K562 (cell line): ENCODE data around the gene PPP3R2. TPM values are rescaled to one million over a fixed set of nuclear protein-coding genes. Genes with fewer than 3 reads are reported as not detected.

Source experiments
- ATAC-seq: fragments of 200-7000 bp; cut with Tn5 transposase; 3 replicates; pipeline ENCODE4 v1.9.1; 2020; ENCODE audit warnings: moderate library complexity
- BruUV-seq: library from RNA; stranded (reverse); fragments of 400-500 nt; replicated peaks from 2 replicates; lab custom pipeline; 2021; lab: Mats Ljungman, UMichigan
- CTCF ChIA-PET: fragments of 300-600 bp; formaldehyde crosslinking; extraction: SDS; loops from one replicate; lab custom pipeline; 2021; ENCODE audit warnings: low intra/inter-chr PET ratio; lab: Yijun Ruan, JAX
- POLR2A ChIA-PET: fragments of 300-600, 350-650 bp; sonication (Branson Sonifier 250); formaldehyde crosslinking; extraction: SDS; loops from one replicate; lab custom pipeline; 2021; ENCODE audit warnings: antibody characterized with exemption, inconsistent platforms; lab: Yijun Ruan, JAX
- DNase-seq, 4 experiments: peaks; one replicate each; pipeline versions ENCODE4 v3.0.0 to v3.0.0-alpha.2; 2011 to 2018; ENCODE audit warnings: low spot score in 3 of 4, mixed read lengths in 3 of 4; ENCODE audit errors: extremely low read depth in 1 of 4
- FAIRE-seq: peaks from 2 replicates; lab custom pipeline; 2011; peaks lifted over from hg19 to GRCh38; lab: Jason Lieb, UNC
- H2AFZ ChIP-seq: 2 replicates; pipeline ENCODE4 v1.6.0; 2011; ENCODE audit warnings: low read depth, low read length, control low read depth, inconsistent platforms
- H3K27ac ChIP-seq: fragments of 200-600 bp; 3 replicates; pipeline ENCODE4 v1.8.0; 2011; ENCODE audit warnings: low read depth, mild to moderate bottlenecking, control low read depth, inconsistent platforms, low read length, moderate library complexity, mixed read lengths; ENCODE audit errors: extremely low read depth
- H3K27me3 ChIP-seq, 2 experiments: fragments of 300-600 bp in 1 of 2; 2 replicates in 1 of 2; 3 replicates in 1 of 2; pipeline versions ENCODE4 v1.6.0 to v1.8.0; 2011; ENCODE audit warnings: inconsistent platforms in 2 of 2, low read length in 2 of 2, mild to moderate bottlenecking in 1 of 2, mixed read lengths in 1 of 2, moderate library complexity in 1 of 2; ENCODE audit not compliant: control insufficient read depth in 2 of 2, insufficient read depth in 2 of 2
- H3K36me3 ChIP-seq: fragments of 300-600 bp; 3 replicates; pipeline ENCODE4 v1.8.0; 2011; ENCODE audit warnings: mild to moderate bottlenecking, low read length, inconsistent platforms; ENCODE audit not compliant: control insufficient read depth, insufficient read depth
- H3K4me1 ChIP-seq, 2 experiments: fragments of 200-600 bp in 1 of 2; replicated peaks in 1 of 2; 2 replicates in 1 of 2; 3 replicates in 1 of 2; pipeline versions ENCODE4 v1.5.1 to v1.8.0; 2011; ENCODE audit warnings: inconsistent platforms in 2 of 2, low read length in 2 of 2, mild to moderate bottlenecking in 1 of 2, mixed read lengths in 1 of 2, moderate library complexity in 1 of 2; ENCODE audit not compliant: control insufficient read depth in 2 of 2, insufficient read depth in 2 of 2
- H3K4me2 ChIP-seq: 2 replicates; pipeline ENCODE4 v1.6.1; 2011; ENCODE audit warnings: low read length, control low read depth, inconsistent platforms, mixed read lengths; ENCODE audit not compliant: insufficient read depth
- H3K4me3 ChIP-seq: fragments of 200-600 bp; sonication (generic), shearing (Covaris generic); 2 replicates; pipeline ENCODE4 v1.5.1; 2016; ENCODE audit warnings: control low read depth, inconsistent platforms
- H3K79me2 ChIP-seq: fragments of 200-600 bp; 3 replicates; pipeline ENCODE4 v1.8.0; 2011; ENCODE audit warnings: low read length, inconsistent platforms; ENCODE audit not compliant: control insufficient read depth, insufficient read depth
- H3K9ac ChIP-seq, 2 experiments: 2 replicates each; pipeline versions ENCODE4 v1.6.0 to v1.6.1; 2011; ENCODE audit warnings: low read depth in 2 of 2, low read length in 2 of 2, control low read depth in 1 of 2, inconsistent platforms in 1 of 2, mild to moderate bottlenecking in 1 of 2, mixed read lengths in 1 of 2; ENCODE audit not compliant: insufficient read depth in 1 of 2
- H3K9me1 ChIP-seq: one replicate; pipeline ENCODE4 v1.6.0; 2011; ENCODE audit warnings: inconsistent platforms, mild to moderate bottlenecking, low read length, moderate library complexity; ENCODE audit not compliant: control insufficient read depth, insufficient read depth
- H3K9me3 ChIP-seq: replicated peaks from 2 replicates; pipeline ENCODE4 v1.5.1; 2011; ENCODE audit warnings: low read depth, low read length, inconsistent platforms; ENCODE audit not compliant: control insufficient read depth, insufficient read depth
- H4K20me1 ChIP-seq: replicated peaks from 2 replicates; pipeline ENCODE4 v1.6.1; 2011; ENCODE audit warnings: low read length, inconsistent platforms, mixed read lengths; ENCODE audit not compliant: control insufficient read depth, insufficient read depth
- BCLAF1 ChIP-seq, 2 experiments: fragments of 450-650 bp in 1 of 2; IDR thresholded peaks; 2 replicates each; pipeline ENCODE4 v1.6.1; 2011 to 2017; ENCODE audit warnings: low read depth in 2 of 2, antibody characterized with exemption in 1 of 2, borderline replicate concordance in 1 of 2, low read length in 1 of 2, mild to moderate bottlenecking in 1 of 2, mixed read lengths in 1 of 2; ENCODE audit not compliant: control insufficient read depth in 1 of 2
- ILF3 ChIP-seq: fragments of 450-650 bp; IDR thresholded peaks from 2 replicates; pipeline ENCODE4 v1.6.1; 2018; ENCODE audit warnings: antibody characterized with exemption, mild to moderate bottlenecking, moderate library complexity, borderline replicate concordance
- KAT2B ChIP-seq: IDR thresholded peaks from one replicate; pipeline ENCODE4 v1.6.1; 2012; ENCODE audit warnings: low read depth, mild to moderate bottlenecking, control low read depth, inconsistent platforms, low read length, moderate library complexity
- KAT7 ChIP-seq: sonication (generic); formaldehyde crosslinking; IDR thresholded peaks from 2 replicates; pipeline ENCODE4 v1.8.0; 2022; ENCODE audit warnings: missing genetic modification reagents, mild to moderate bottlenecking, borderline replicate concordance
- MXI1 ChIP-seq: IDR thresholded peaks from 2 replicates; pipeline ENCODE4 v1.6.1; 2011; ENCODE audit warnings: low read depth, mild to moderate bottlenecking, improper control_type of control experiment, low read length
- NCOR1 ChIP-seq: fragments of 450-650 bp; IDR thresholded peaks from 2 replicates; pipeline ENCODE4 v1.6.1; 2016; ENCODE audit warnings: mild to moderate bottlenecking, moderate library complexity
- NR4A1 ChIP-seq, 2 experiments: fragments of 250-450 bp in 1 of 2; fragments of 450-650 bp in 1 of 2; sonication (Bioruptor Pico) in 1 of 2; IDR thresholded peaks; 2 replicates each; pipeline versions ENCODE4 v1.4.0 to v1.6.1; 2016 to 2020; ENCODE audit warnings: mild to moderate bottlenecking in 2 of 2, missing compliant biosample characterization in 1 of 2, missing genetic modification characterization in 1 of 2, moderate library complexity in 1 of 2
- RBBP5 ChIP-seq: fragments of 200-600 bp; sonication (generic); IDR thresholded peaks from 2 replicates; pipeline ENCODE4 v1.6.1; 2012; ENCODE audit warnings: borderline replicate concordance, mild to moderate bottlenecking, low read length, control low read depth, inconsistent platforms; ENCODE audit not compliant: insufficient read depth, poor library complexity, severe bottlenecking
- RBFOX2 ChIP-seq: fragments of 200-400 bp; formaldehyde crosslinking; IDR thresholded peaks from 2 replicates; pipeline ENCODE4 v1.6.1; 2017; ENCODE audit warnings: low read depth, mild to moderate bottlenecking, low read length, moderate library complexity
- SREBF2 ChIP-seq: sonication (generic); formaldehyde crosslinking; IDR thresholded peaks from 2 replicates; pipeline ENCODE4 v1.4.0; 2020; ENCODE audit warnings: mild to moderate bottlenecking, missing genetic modification reagents
- TSHZ1 ChIP-seq: fragments of 250-450 bp; sonication (Bioruptor Pico); IDR thresholded peaks from 2 replicates; pipeline ENCODE4 v1.4.0; 2020; ENCODE audit warnings: mild to moderate bottlenecking, moderate library complexity
- ZBTB7A ChIP-seq: IDR thresholded peaks from 2 replicates; pipeline ENCODE4 v1.6.1; 2011; ENCODE audit warnings: low read depth, mild to moderate bottlenecking, low read length, moderate library complexity, borderline replicate concordance; ENCODE audit not compliant: control insufficient read depth
- WGBS: fragments of 100-300 bp; shearing (Covaris generic); methylation state at CpG from one replicate; pipeline ENCODE4 v1.1.6; 2016; ENCODE audit warnings: low coverage, mixed read lengths; ENCODE audit not compliant: insufficient coverage; ENCODE audit errors: missing lambda C conversion rate; 5-methylcytosine and 5-hydroxymethylcytosine counted together
- in situ Hi-C: fragments of 300-500 bp; cut with MboI; formaldehyde crosslinking; loops from 4 replicates; pipeline ENCODE4 v1.15.0; 2018; ENCODE audit warnings: inconsistent platforms, mixed read lengths
- intact Hi-C: fragments of 100-400 bp; cut with micrococcal nuclease; formaldehyde crosslinking; loops from 2 replicates; pipeline ENCODE4 v1.14.2; 2022
- polyA plus RNA-seq, 8 experiments: library from polyadenylated mRNA; depleted of rRNA in 4 of 8; stranded (reverse) in 5 of 8; unstranded in 3 of 8; fragments of >200 nt; fragmentation: Nextera tagmentation in 2 of 8; fragmentation: Illumina TruSeq in 1 of 8; extraction: Ambion mirVana in 2 of 8; extraction: Trizol in 1 of 8; gene quantifications; 2 replicates each; pipeline versions ENCODE4 v1.2.1 to v1.2.3, GENCODE V29; 2011 to 2014; ENCODE audit warnings: inconsistent platforms in 1 of 8, missing spikeins in 1 of 8
- total RNA-seq, 7 experiments: library from RNA; depleted of rRNA in 6 of 7; stranded (reverse); fragments of >200 nt in 6 of 7; fragmentation: Illumina TruSeq in 2 of 7; extraction: Trizol in 2 of 7; gene quantifications; 2 replicates each; pipeline versions ENCODE4 v1.2.1 to v1.2.3, GENCODE V29; 2011 to 2021; ENCODE audit warnings: low replicate concordance in 1 of 7
- TF ChIP-seq, protein P1 (sequence below), 2 experiments: fragments of 450-650 bp; IDR thresholded peaks; 2 replicates each; pipeline ENCODE4 v1.6.1; 2016

The PPP3R2 gene
- total and polyA plus RNA-seq, 9 of the 15 experiments (the other 6 are each of a cell fraction or from before 2014, with no cell fraction given), result not detected

DNA sequence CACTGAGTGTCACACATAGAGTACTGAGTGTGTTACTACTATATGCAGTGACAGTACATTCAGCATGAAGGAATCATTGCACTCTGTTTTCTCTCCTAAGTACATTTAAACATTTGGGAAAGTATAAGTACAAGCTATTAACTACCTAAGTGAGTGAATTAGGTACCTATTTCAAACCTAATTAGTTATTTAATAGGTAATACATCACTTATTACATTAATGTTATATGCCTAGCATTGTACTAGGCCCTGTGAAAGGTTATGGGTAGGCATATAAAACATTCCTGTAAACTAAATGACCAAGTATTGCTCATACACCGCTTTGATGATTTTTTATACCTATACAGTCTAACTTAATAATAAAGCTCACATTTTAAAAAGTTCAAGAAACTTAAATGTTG is 25.7 kb upstream of the PPP3R2 start:
- no peak overlapping the region for H3K9ac ChIP-seq
- H3K9me3 ChIP-seq, result no peaks in the 10 kb centered on the region
- no peaks in the 10 kb centered on the region for H3K36me3 ChIP-seq
- no peak overlapping the region for H2AFZ ChIP-seq
- WGBS, result 5% methylated on average over 1 of the region's 1 CpG
- no peaks in the 10 kb centered on the region; a peak in 1 of 5 replicates for H3K27me3 ChIP-seq
- no peak overlapping the region for H3K4me3 ChIP-seq
- DNase-seq, result no peak
- no TSS peak for BruUV-seq
- no peaks in the 10 kb centered on the region for H4K20me1 ChIP-seq
- no peak overlapping the region for H3K4me2 ChIP-seq
- CTCF ChIA-PET, result no interaction called here
- no peak overlapping the region for H3K27ac ChIP-seq
- in situ Hi-C loops (no loop called here), intact Hi-C loops (no loop called here)
- peaks cover 0 to 2% of the 10 kb centered on the region in 2 experiments; a peak in 1 of 5 replicates for H3K4me1 ChIP-seq
- no peaks in the 10 kb centered on the region for H3K79me2 ChIP-seq
- POLR2A ChIA-PET, result interaction anchor here (0.8 kb wide), 1 partner anchor 48 kb away, joined by 3 read pairs; no protein-coding TSS in a partner anchor
- FAIRE-seq, result no peak
- H3K9me1 ChIP-seq, result no peaks in the 10 kb centered on the region
- ATAC-seq, result no peak
- no peak for TF ChIP-seq RBBP5
- no peak for TF ChIP-seq TSHZ1 (CRISPR knock-in tag)
- no peak for TF ChIP-seq NCOR1
- TF ChIP-seq NR4A1 (CRISPR knock-in tag; IDR thresholded peaks at IDR 0.05), result no peak
- TF ChIP-seq NR4A1 (tag; IDR thresholded peaks at IDR 0.05), result no peak
- no peak for TF ChIP-seq BCLAF1 (IDR thresholded peaks at IDR 0.05; ENCODE audit: borderline replicate concordance in 1 of 2, control insufficient read depth in 1 of 2, low read depth in 2 of 2, low read length in 1 of 2)
- TF ChIP-seq ZBTB7A, result no peak
- no peak for TF ChIP-seq RBFOX2
- no peak for TF ChIP-seq MXI1
- TF ChIP-seq ILF3, result no peak
- TF ChIP-seq, protein P1, sequence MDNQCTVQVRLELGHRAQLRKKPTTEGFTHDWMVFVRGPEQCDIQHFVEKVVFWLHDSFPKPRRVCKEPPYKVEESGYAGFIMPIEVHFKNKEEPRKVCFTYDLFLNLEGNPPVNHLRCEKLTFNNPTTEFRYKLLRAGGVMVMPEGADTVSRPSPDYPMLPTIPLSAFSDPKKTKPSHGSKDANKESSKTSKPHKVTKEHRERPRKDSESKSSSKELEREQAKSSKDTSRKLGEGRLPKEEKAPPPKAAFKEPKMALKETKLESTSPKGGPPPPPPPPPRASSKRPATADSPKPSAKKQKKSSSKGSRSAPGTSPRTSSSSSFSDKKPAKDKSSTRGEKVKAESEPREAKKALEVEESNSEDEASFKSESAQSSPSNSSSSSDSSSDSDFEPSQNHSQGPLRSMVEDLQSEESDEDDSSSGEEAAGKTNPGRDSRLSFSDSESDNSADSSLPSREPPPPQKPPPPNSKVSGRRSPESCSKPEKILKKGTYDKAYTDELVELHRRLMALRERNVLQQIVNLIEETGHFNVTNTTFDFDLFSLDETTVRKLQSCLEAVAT (IDR thresholded peaks at IDR 0.05), result no peak
- TF ChIP-seq KAT7 (CRISPR knock-in tag), result no peak
- no peak for TF ChIP-seq SREBF2 (CRISPR knock-in tag)
- no peak for TF ChIP-seq KAT2B
